Measurements from ENCODE around the gene LIME1. TPM values are rescaled to one million over a fixed set of nuclear protein-coding genes. Genes with fewer than 3 reads are reported as not detected.

Gene LIME1
- total and polyA plus RNA-seq, 9 of the 15 experiments (the other 6 are each of a cell fraction or from before 2014, with no cell fraction given): 0.11 to 17.1 (median 2.8) TPM; not detected in 2

DNA sequence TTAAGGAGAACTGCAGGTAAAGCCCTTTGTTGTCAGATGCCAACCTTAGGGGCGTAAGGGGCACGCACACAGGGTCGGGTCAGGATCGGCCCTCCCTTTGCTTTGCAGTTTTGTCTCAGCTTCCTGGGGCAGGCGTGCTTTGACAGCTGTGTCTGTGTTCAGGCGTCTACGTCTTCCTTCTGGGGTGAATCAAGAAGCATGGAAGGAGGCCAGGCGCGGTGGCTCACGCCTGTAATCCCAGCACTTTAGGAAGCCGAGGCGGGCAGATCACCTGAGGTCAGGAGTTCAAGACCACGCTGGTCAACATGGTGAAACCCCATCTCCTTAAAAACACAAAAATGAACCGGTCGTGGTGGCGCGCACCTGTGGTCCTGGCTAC lies 27.3 kb upstream of the LIME1 start (continued):
- TF ChIP-seq, protein P1, sequence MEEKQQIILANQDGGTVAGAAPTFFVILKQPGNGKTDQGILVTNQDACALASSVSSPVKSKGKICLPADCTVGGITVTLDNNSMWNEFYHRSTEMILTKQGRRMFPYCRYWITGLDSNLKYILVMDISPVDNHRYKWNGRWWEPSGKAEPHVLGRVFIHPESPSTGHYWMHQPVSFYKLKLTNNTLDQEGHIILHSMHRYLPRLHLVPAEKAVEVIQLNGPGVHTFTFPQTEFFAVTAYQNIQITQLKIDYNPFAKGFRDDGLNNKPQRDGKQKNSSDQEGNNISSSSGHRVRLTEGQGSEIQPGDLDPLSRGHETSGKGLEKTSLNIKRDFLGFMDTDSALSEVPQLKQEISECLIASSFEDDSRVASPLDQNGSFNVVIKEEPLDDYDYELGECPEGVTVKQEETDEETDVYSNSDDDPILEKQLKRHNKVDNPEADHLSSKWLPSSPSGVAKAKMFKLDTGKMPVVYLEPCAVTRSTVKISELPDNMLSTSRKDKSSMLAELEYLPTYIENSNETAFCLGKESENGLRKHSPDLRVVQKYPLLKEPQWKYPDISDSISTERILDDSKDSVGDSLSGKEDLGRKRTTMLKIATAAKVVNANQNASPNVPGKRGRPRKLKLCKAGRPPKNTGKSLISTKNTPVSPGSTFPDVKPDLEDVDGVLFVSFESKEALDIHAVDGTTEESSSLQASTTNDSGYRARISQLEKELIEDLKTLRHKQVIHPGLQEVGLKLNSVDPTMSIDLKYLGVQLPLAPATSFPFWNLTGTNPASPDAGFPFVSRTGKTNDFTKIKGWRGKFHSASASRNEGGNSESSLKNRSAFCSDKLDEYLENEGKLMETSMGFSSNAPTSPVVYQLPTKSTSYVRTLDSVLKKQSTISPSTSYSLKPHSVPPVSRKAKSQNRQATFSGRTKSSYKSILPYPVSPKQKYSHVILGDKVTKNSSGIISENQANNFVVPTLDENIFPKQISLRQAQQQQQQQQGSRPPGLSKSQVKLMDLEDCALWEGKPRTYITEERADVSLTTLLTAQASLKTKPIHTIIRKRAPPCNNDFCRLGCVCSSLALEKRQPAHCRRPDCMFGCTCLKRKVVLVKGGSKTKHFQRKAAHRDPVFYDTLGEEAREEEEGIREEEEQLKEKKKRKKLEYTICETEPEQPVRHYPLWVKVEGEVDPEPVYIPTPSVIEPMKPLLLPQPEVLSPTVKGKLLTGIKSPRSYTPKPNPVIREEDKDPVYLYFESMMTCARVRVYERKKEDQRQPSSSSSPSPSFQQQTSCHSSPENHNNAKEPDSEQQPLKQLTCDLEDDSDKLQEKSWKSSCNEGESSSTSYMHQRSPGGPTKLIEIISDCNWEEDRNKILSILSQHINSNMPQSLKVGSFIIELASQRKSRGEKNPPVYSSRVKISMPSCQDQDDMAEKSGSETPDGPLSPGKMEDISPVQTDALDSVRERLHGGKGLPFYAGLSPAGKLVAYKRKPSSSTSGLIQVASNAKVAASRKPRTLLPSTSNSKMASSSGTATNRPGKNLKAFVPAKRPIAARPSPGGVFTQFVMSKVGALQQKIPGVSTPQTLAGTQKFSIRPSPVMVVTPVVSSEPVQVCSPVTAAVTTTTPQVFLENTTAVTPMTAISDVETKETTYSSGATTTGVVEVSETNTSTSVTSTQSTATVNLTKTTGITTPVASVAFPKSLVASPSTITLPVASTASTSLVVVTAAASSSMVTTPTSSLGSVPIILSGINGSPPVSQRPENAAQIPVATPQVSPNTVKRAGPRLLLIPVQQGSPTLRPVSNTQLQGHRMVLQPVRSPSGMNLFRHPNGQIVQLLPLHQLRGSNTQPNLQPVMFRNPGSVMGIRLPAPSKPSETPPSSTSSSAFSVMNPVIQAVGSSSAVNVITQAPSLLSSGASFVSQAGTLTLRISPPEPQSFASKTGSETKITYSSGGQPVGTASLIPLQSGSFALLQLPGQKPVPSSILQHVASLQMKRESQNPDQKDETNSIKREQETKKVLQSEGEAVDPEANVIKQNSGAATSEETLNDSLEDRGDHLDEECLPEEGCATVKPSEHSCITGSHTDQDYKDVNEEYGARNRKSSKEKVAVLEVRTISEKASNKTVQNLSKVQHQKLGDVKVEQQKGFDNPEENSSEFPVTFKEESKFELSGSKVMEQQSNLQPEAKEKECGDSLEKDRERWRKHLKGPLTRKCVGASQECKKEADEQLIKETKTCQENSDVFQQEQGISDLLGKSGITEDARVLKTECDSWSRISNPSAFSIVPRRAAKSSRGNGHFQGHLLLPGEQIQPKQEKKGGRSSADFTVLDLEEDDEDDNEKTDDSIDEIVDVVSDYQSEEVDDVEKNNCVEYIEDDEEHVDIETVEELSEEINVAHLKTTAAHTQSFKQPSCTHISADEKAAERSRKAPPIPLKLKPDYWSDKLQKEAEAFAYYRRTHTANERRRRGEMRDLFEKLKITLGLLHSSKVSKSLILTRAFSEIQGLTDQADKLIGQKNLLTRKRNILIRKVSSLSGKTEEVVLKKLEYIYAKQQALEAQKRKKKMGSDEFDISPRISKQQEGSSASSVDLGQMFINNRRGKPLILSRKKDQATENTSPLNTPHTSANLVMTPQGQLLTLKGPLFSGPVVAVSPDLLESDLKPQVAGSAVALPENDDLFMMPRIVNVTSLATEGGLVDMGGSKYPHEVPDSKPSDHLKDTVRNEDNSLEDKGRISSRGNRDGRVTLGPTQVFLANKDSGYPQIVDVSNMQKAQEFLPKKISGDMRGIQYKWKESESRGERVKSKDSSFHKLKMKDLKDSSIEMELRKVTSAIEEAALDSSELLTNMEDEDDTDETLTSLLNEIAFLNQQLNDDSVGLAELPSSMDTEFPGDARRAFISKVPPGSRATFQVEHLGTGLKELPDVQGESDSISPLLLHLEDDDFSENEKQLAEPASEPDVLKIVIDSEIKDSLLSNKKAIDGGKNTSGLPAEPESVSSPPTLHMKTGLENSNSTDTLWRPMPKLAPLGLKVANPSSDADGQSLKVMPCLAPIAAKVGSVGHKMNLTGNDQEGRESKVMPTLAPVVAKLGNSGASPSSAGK (IDR thresholded peaks at IDR 0.05): no peak
- TF ChIP-seq PHF20 (IDR thresholded peaks at IDR 0.05; ENCODE audit: partially characterized antibody) (no peak), SRSF3 (IDR thresholded peaks at IDR 0.05; ENCODE audit: insufficient read depth, low read length) (no peak), GTF3C2 (IDR thresholded peaks at IDR 0.05; ENCODE audit: borderline replicate concordance, extremely low read depth, insufficient read length) (no peak), BRD9 (IDR thresholded peaks at IDR 0.05; ENCODE audit: low read depth, partially characterized antibody) (no peak), THRAP3 (IDR thresholded peaks at IDR 0.05; ENCODE audit: borderline replicate concordance) (no peak)
- TF ChIP-seq, protein P2, sequence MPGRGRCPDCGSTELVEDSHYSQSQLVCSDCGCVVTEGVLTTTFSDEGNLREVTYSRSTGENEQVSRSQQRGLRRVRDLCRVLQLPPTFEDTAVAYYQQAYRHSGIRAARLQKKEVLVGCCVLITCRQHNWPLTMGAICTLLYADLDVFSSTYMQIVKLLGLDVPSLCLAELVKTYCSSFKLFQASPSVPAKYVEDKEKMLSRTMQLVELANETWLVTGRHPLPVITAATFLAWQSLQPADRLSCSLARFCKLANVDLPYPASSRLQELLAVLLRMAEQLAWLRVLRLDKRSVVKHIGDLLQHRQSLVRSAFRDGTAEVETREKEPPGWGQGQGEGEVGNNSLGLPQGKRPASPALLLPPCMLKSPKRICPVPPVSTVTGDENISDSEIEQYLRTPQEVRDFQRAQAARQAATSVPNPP (IDR thresholded peaks at IDR 0.05; ENCODE audit: borderline replicate concordance, insufficient read depth, insufficient read length): no peak
- TF ChIP-seq, protein P3, sequence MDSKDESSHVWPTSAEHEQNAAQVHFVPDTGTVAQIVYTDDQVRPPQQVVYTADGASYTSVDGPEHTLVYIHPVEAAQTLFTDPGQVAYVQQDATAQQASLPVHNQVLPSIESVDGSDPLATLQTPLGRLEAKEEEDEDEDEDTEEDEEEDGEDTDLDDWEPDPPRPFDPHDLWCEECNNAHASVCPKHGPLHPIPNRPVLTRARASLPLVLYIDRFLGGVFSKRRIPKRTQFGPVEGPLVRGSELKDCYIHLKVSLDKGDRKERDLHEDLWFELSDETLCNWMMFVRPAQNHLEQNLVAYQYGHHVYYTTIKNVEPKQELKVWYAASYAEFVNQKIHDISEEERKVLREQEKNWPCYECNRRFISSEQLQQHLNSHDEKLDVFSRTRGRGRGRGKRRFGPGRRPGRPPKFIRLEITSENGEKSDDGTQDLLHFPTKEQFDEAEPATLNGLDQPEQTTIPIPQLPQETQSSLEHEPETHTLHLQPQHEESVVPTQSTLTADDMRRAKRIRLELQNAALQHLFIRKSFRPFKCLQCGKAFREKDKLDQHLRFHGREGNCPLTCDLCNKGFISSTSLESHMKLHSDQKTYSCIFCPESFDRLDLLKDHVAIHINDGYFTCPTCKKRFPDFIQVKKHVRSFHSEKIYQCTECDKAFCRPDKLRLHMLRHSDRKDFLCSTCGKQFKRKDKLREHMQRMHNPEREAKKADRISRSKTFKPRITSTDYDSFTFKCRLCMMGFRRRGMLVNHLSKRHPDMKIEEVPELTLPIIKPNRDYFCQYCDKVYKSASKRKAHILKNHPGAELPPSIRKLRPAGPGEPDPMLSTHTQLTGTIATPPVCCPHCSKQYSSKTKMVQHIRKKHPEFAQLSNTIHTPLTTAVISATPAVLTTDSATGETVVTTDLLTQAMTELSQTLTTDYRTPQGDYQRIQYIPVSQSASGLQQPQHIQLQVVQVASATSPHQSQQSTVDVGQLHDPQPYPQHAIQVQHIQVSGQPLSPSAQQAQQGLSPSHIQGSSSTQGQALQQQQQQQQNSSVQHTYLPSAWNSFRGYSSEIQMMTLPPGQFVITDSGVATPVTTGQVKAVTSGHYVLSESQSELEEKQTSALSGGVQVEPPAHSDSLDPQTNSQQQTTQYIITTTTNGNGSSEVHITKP (IDR thresholded peaks at IDR 0.05; ENCODE audit: partially characterized antibody): no peak
